Measurements from ENCODE around the gene INPP4B.

Gene INPP4B

GRCh38 chr4:142551517-142552305, 294.4 kb downstream of the INPP4B start:
- TF ChIP-seq CTCF (IDR thresholded peaks at IDR 0.05; ENCODE audit: borderline replicate concordance, insufficient read depth, low read depth, low read length), result no peak

DNA sequence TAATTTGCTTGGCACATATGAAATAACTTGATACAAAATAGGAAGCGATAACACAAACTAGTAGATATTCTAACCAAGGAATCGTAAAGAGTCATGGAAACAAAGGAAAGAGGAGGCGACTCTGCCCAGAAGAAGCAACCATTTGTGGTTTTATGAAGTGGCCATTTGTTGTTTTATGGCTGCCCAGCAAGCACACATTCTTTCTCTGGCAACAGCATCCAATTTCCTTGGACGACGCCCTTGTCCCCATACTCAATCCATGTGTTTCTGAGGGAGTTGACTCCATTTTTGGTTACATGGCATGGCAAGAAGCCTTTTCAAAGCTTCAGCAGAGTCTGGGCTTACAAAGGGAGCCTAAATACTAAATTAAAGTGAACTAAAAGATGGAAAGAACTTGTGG, 295.1 kb downstream of the INPP4B start:
- TF ChIP-seq CTCF (IDR thresholded peaks at IDR 0.05; ENCODE audit: borderline replicate concordance, insufficient read depth, low read depth, low read length), result no peak
- no peak overlapping the region for H3K4me3 ChIP-seq (ENCODE audit: low read depth, low read length)

More at GRCh38 chr4:142551517-142552305, 294.4 kb downstream of the INPP4B start:
- H3K4me3 ChIP-seq (ENCODE audit: low read depth, low read length), result no peak overlapping the region

GRCh38 chr4:142549726-142550463, 296.2 kb downstream of the INPP4B start:
- TF ChIP-seq CTCF (IDR thresholded peaks at IDR 0.05; ENCODE audit: borderline replicate concordance, insufficient read depth, low read depth, low read length), result no peak

DNA sequence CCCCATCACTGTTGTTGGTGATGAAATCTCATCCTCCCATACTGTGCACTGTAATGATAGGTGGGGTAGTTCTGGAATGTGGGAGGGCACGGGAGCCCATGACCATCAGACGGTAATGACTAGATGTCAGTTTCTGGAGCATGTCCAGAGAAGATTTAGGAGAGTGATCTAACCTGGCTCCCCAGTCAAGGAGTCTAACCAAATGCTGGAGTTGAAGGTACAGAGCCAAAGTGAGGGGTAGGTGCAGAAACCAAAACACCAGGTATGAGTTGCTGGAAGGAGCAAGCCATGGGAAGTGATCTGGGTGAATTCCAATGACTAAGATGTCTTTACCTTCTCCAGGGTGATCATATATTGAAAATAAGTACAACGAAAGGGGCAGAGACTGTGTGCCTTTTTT, 296.9 kb downstream of the INPP4B start:
- H3K4me3 ChIP-seq (ENCODE audit: low read depth, low read length), result no peak overlapping the region
- no peak for TF ChIP-seq CTCF (IDR thresholded peaks at IDR 0.05; ENCODE audit: borderline replicate concordance, insufficient read depth, low read depth, low read length)

More at GRCh38 chr4:142549726-142550463, 296.2 kb downstream of the INPP4B start:
- H3K4me3 ChIP-seq (ENCODE audit: low read depth, low read length), result no peak overlapping the region

DNA sequence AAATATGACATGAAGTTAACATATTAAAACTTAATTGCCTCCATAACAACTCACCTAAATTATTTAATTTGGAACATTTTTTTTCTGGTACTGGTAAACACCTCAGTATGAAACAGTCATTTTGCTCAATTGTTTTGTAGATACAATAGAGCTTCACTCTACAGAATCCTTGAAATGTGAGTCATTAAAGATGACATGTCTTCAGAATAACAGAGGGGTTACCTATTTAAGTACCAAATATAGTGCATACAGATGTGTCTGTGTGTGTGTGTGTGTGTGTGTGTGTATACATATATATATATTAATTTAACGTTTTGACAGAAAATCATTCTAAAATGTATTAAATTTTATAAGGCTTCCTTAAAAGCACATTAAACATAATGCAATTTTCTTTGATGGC, 297.6 kb downstream of the INPP4B start:
- no peak overlapping the region for H3K4me3 ChIP-seq (ENCODE audit: low read depth, low read length)
- no peak for TF ChIP-seq CTCF (IDR thresholded peaks at IDR 0.05; ENCODE audit: borderline replicate concordance, insufficient read depth, low read depth, low read length)

- no peak for TF ChIP-seq CTCF (IDR thresholded peaks at IDR 0.05; ENCODE audit: borderline replicate concordance, insufficient read depth, low read depth, low read length)
- no peak overlapping the region for H3K4me3 ChIP-seq (ENCODE audit: low read depth, low read length)
Measured at GRCh38 chr4:142547974-142548373, 298.1 kb downstream of the INPP4B start.

All from GM12875 (cell line).